H4 (cell line): ENCODE measurements around the gene TAPT1. TPM values are rescaled to one million over a fixed set of nuclear protein-coding genes. Genes with fewer than 3 reads are reported as not detected.

Experiments
- DNase-seq: peaks from one replicate; pipeline ENCODE4 v3.0.0-alpha.2; 2015; ENCODE audit warnings: low spot score
- total RNA-seq: library from RNA; depleted of rRNA; stranded (reverse); fragments of >200 nt; shearing (Covaris generic); gene quantifications from 2 replicates; pipeline ENCODE4 v1.2.3, GENCODE V29; 2014

The TAPT1 gene
- total RNA-seq, 1 experiment from 2014 or later = 18.6 TPM

- no peak for DNase-seq
These were observed 22.3 kb upstream of the TAPT1 start for GRCh38 chr4:16248605-16249004.

GRCh38 chr4:16245241-16245640 is 19.0 kb upstream of the TAPT1 start:
- DNase-seq = no peak

GRCh38 chr4:16243285-16243684 is 17.0 kb upstream of the TAPT1 start:
- no peak for DNase-seq

- no peak for DNase-seq
These were observed 14.0 kb upstream of the TAPT1 start for GRCh38 chr4:16240300-16240699.

GRCh38 chr4:16239086-16239485 is 12.8 kb upstream of the TAPT1 start:
- DNase-seq = no peak

- DNase-seq = no peak
These were observed 12.1 kb upstream of the TAPT1 start for GRCh38 chr4:16238327-16238726.

- no peak for DNase-seq
These were observed 11.4 kb upstream of the TAPT1 start for GRCh38 chr4:16237715-16238114.

- DNase-seq = no peak
These were observed 10.2 kb upstream of the TAPT1 start for GRCh38 chr4:16236402-16237023.

- no peak for DNase-seq
These were observed 8.9 kb upstream of the TAPT1 start for GRCh38 chr4:16235209-16235608.

- DNase-seq = no peak
These were observed 7.4 kb upstream of the TAPT1 start for GRCh38 chr4:16233569-16234177.

GRCh38 chr4:16231570-16232245 is 5.4 kb upstream of the TAPT1 start:
- no peak for DNase-seq

GRCh38 chr4:16230308-16230707 is 4.0 kb upstream of the TAPT1 start:
- no peak for DNase-seq

- DNase-seq = no peak
These were observed 3.3 kb upstream of the TAPT1 start for GRCh38 chr4:16229604-16230003.

GRCh38 chr4:16227462-16227868 is 1.2 kb upstream of the TAPT1 start:
- DNase-seq = no peak

- peak; percentile 20 for DNase-seq
These were observed 668 bp upstream of the TAPT1 start for GRCh38 chr4:16226816-16227461.

GRCh38 chr4:16225167-16225862 is 956 bp downstream of the TAPT1 start:
- DNase-seq = peak; percentile 38

GRCh38 chr4:16224264-16225166 is 1.8 kb downstream of the TAPT1 start:
- no peak for DNase-seq

GRCh38 chr4:16222957-16223527 is 3.2 kb downstream of the TAPT1 start:
- no peak for DNase-seq

- DNase-seq = no peak
These were observed 7.3 kb downstream of the TAPT1 start for GRCh38 chr4:16218950-16219349.

GRCh38 chr4:16217300-16218051 is 8.8 kb downstream of the TAPT1 start:
- DNase-seq = no peak
